Sigmoid colon (tissue), 4 donors: Measurements from ENCODE around the gene PCBP3.

ENCODE experiments used
- CTCF ChIP-seq, 4 experiments: fragments of 450-650 bp in 3 of 4; fragments of 200-600 bp in 1 of 4; IDR thresholded peaks; one replicate each; pipeline ENCODE4 v1.5.1; 2016 to 2019; ENCODE audit warnings: antibody characterized with exemption in 4 of 4, mild to moderate bottlenecking in 3 of 4, moderate library complexity in 2 of 4
- EP300 ChIP-seq, 4 donors: sonication (generic); formaldehyde crosslinking; IDR thresholded peaks; one replicate each; pipeline ENCODE4 v1.6.1; 2017; ENCODE audit warnings: antibody characterized with exemption in 4 of 4
- POLR2A ChIP-seq, 2 donors: fragments of 450-650 bp; IDR thresholded peaks; one replicate each; pipeline ENCODE4 v1.6.1; 2016; ENCODE audit warnings: antibody characterized with exemption in 2 of 2, mild to moderate bottlenecking in 2 of 2, moderate library complexity in 2 of 2

- TF ChIP-seq POLR2A (IDR thresholded peaks at IDR 0.05): no peak
- no peak for TF ChIP-seq CTCF (IDR thresholded peaks at IDR 0.05)
- TF ChIP-seq EP300 (IDR thresholded peaks at IDR 0.05): no peak
These were observed 7.1 kb upstream of the PCBP3 start for GRCh38 chr21:45636459-45636858.
